Neural cell (in vitro differentiated cells): Measurements from ENCODE around the gene DHX40. TPM values are rescaled to one million over a fixed set of nuclear protein-coding genes. Genes with fewer than 3 reads are reported as not detected.

Source experiments
- H2AFZ ChIP-seq: fragments of 200-600, 300-800 bp; sonication (generic), shearing (Covaris generic); 2 replicates; pipeline ENCODE4 v1.6.0; 2014; ENCODE audit warnings: low read depth, mild to moderate bottlenecking, antibody characterized with exemption, low read length, moderate library complexity
- H3F3A ChIP-seq: fragments of 200-600 bp; shearing (Covaris generic); 2 replicates; pipeline ENCODE4 v1.6.1; 2016; ENCODE audit warnings: mild to moderate bottlenecking, moderate library complexity, mixed read lengths, antibody characterized with exemption, low read length; ENCODE audit not compliant: insufficient read depth, poor library complexity, severe bottlenecking
- H3K27ac ChIP-seq: fragments of 200-600, 300-800 bp; sonication (generic), shearing (Covaris generic); 2 replicates; pipeline ENCODE4 v1.5.1; 2014; ENCODE audit warnings: mild to moderate bottlenecking, low read length, moderate library complexity
- H3K27me3 ChIP-seq: fragments of 300-800, 200-600 bp; sonication (generic), shearing (Covaris generic); 2 replicates; pipeline ENCODE4 v1.6.0; 2014; ENCODE audit warnings: mild to moderate bottlenecking, low read depth, low read length, moderate library complexity; ENCODE audit not compliant: insufficient read depth
- H3K36me3 ChIP-seq: fragments of 300-800, 200-600 bp; sonication (generic), shearing (Covaris generic); 2 replicates; pipeline ENCODE4 v1.5.1; 2014; ENCODE audit warnings: mild to moderate bottlenecking, antibody characterized with exemption, low read length, moderate library complexity; ENCODE audit not compliant: insufficient read depth
- H3K4me2 ChIP-seq: fragments of 300-800, 200-600 bp; sonication (generic), shearing (Covaris generic); 2 replicates; pipeline ENCODE4 v1.6.0; 2014; ENCODE audit warnings: mild to moderate bottlenecking, low read length
- H3K4me3 ChIP-seq: fragments of 300-800, 200-600 bp; sonication (generic), shearing (Covaris generic); 2 replicates; pipeline ENCODE4 v1.5.1; 2014; ENCODE audit warnings: mild to moderate bottlenecking, low read length, moderate library complexity
- H3K79me2 ChIP-seq: fragments of 200-600 bp; shearing (Covaris generic); replicated peaks from 2 replicates; pipeline ENCODE4 v1.6.0; 2014; ENCODE audit warnings: mild to moderate bottlenecking, low read length, moderate library complexity; ENCODE audit not compliant: insufficient read depth
- H3K9ac ChIP-seq: fragments of 300-800, 200-600 bp; sonication (generic), shearing (Covaris generic); 2 replicates; pipeline ENCODE4 v1.6.1; 2016; ENCODE audit warnings: mild to moderate bottlenecking, low read length, mixed read lengths
- H3K9me2 ChIP-seq: fragments of 200-600 bp; shearing (Covaris generic); 2 replicates; pipeline ENCODE4 v1.6.1; 2016; ENCODE audit warnings: mild to moderate bottlenecking, low read length, mixed read lengths; ENCODE audit not compliant: insufficient read depth
- H3K9me3 ChIP-seq: fragments of 200-600, 300-800 bp; sonication (generic), shearing (Covaris generic); 2 replicates; pipeline ENCODE4 v1.6.1; 2016; ENCODE audit warnings: mild to moderate bottlenecking, mixed run types, low read length, moderate library complexity, mixed read lengths
- H4K20me1 ChIP-seq: fragments of 200-600 bp; shearing (Covaris generic); 2 replicates; pipeline ENCODE4 v1.6.1; 2016; ENCODE audit warnings: mild to moderate bottlenecking, mixed run types; ENCODE audit not compliant: insufficient read depth
- EP300 ChIP-seq: fragments of 450-650 bp; conservative IDR thresholded peaks from 2 replicates; pipeline ENCODE4 v1.6.1; 2014; ENCODE audit warnings: antibody characterized with exemption, mild to moderate bottlenecking, moderate library complexity; ENCODE audit not compliant: poor library complexity, severe bottlenecking
- EZH2 ChIP-seq: fragments of 200-600, 300-800 bp; shearing (Covaris generic), sonication (generic); IDR thresholded peaks from 2 replicates; pipeline ENCODE4 v1.6.1; 2014; ENCODE audit warnings: antibody characterized with exemption, low read length, borderline replicate concordance, mild to moderate bottlenecking; ENCODE audit not compliant: insufficient read depth, poor library complexity, severe bottlenecking
- MXI1 ChIP-seq: fragments of 450-650 bp; conservative IDR thresholded peaks from 2 replicates; pipeline ENCODE4 v1.6.1; 2014; ENCODE audit warnings: antibody characterized with exemption, mild to moderate bottlenecking; ENCODE audit not compliant: poor library complexity, severe bottlenecking
- POLR2AphosphoS5 ChIP-seq: IDR thresholded peaks from 2 replicates; pipeline ENCODE4 v1.6.1; 2012
- RAD21 ChIP-seq: fragments of 450-650 bp; conservative IDR thresholded peaks from 2 replicates; pipeline ENCODE4 v1.6.1; 2014; ENCODE audit warnings: antibody characterized with exemption, mild to moderate bottlenecking, moderate library complexity
- SMC3 ChIP-seq: fragments of 450-650 bp; conservative IDR thresholded peaks from 2 replicates; pipeline ENCODE4 v1.6.1; 2014; ENCODE audit warnings: antibody characterized with exemption, mild to moderate bottlenecking, moderate library complexity; ENCODE audit not compliant: poor library complexity
- TAF1 ChIP-seq: IDR thresholded peaks from 2 replicates; pipeline ENCODE4 v1.6.1; 2012; ENCODE audit warnings: low read depth
- polyA plus RNA-seq: library from polyadenylated mRNA; depleted of rRNA; stranded (reverse); fragments of >200 nt; gene quantifications from 2 replicates; pipeline ENCODE4 v1.2.3, GENCODE V29; 2014
- TF ChIP-seq, protein P1 (sequence below): IDR thresholded peaks from 2 replicates; pipeline ENCODE4 v1.6.1; 2012; ENCODE audit warnings: borderline replicate concordance
- TF ChIP-seq, protein P2 (sequence below): fragments of 450-650 bp; IDR thresholded peaks from 2 replicates; pipeline ENCODE4 v1.5.1; 2014; ENCODE audit warnings: antibody characterized with exemption, mild to moderate bottlenecking, moderate library complexity; ENCODE audit not compliant: poor library complexity, severe bottlenecking

Gene DHX40
- polyA plus RNA-seq, 1 donor from 2014 or later: 130 TPM

DNA sequence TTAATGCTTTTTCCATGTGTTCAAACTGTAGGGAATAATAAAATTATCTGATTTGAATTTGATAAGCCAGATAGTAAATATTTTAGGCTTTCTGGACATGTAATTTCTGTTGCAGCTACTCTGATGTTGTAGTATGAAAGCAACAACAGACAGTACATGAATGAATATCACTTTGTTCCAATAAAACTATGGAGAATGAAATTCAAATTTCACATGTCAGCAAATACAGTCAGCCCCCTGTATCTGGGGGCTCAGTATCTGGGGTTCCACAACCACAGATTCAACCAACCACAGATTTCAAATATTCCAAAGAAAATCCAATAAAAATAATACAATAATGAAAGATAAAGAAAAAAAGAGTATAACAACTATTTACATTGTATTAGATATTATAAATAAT is 46.1 kb downstream of the DHX40 start:
- TF ChIP-seq, protein P1, sequence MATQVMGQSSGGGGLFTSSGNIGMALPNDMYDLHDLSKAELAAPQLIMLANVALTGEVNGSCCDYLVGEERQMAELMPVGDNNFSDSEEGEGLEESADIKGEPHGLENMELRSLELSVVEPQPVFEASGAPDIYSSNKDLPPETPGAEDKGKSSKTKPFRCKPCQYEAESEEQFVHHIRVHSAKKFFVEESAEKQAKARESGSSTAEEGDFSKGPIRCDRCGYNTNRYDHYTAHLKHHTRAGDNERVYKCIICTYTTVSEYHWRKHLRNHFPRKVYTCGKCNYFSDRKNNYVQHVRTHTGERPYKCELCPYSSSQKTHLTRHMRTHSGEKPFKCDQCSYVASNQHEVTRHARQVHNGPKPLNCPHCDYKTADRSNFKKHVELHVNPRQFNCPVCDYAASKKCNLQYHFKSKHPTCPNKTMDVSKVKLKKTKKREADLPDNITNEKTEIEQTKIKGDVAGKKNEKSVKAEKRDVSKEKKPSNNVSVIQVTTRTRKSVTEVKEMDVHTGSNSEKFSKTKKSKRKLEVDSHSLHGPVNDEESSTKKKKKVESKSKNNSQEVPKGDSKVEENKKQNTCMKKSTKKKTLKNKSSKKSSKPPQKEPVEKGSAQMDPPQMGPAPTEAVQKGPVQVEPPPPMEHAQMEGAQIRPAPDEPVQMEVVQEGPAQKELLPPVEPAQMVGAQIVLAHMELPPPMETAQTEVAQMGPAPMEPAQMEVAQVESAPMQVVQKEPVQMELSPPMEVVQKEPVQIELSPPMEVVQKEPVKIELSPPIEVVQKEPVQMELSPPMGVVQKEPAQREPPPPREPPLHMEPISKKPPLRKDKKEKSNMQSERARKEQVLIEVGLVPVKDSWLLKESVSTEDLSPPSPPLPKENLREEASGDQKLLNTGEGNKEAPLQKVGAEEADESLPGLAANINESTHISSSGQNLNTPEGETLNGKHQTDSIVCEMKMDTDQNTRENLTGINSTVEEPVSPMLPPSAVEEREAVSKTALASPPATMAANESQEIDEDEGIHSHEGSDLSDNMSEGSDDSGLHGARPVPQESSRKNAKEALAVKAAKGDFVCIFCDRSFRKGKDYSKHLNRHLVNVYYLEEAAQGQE: no peak
- H3K27me3 ChIP-seq: no peaks in the 10 kb centered on the region
- no peaks in the 10 kb centered on the region for H3K9me2 ChIP-seq
- H3K36me3 ChIP-seq: peaks cover 9% of the 10 kb centered on the region
- H4K20me1 ChIP-seq: no peaks in the 10 kb centered on the region
- no peaks in the 10 kb centered on the region for H3K9me3 ChIP-seq
- no peak overlapping the region for H2AFZ ChIP-seq
- H3K27ac ChIP-seq: no peak overlapping the region
- no peak overlapping the region for H3K4me3 ChIP-seq
- H3K9ac ChIP-seq: no peak overlapping the region
- no peak overlapping the region for H3K4me2 ChIP-seq
- H3F3A ChIP-seq: no peaks in the 10 kb centered on the region
- H3K79me2 ChIP-seq: no peaks in the 10 kb centered on the region

GRCh38 chr17:59616253-59616920 is 51.0 kb downstream of the DHX40 start:
- Histone ChIP-seq H3K27ac (no peak overlapping the region), H3K9ac (no peak overlapping the region), H3K27me3 (no peaks in the 10 kb centered on the region), H4K20me1 (no peaks in the 10 kb centered on the region), H3F3A (peaks cover 8% of the 10 kb centered on the region), H3K36me3 (no peaks in the 10 kb centered on the region), H3K4me3 (no peak overlapping the region), H2AFZ (no peak overlapping the region), H3K4me2 (no peak overlapping the region), H3K9me2 (no peaks in the 10 kb centered on the region), H3K9me3 (no peaks in the 10 kb centered on the region), H3K79me2 (peaks cover 23% of the 10 kb centered on the region)
- no peak for TF ChIP-seq MXI1
- TF ChIP-seq, protein P2, sequence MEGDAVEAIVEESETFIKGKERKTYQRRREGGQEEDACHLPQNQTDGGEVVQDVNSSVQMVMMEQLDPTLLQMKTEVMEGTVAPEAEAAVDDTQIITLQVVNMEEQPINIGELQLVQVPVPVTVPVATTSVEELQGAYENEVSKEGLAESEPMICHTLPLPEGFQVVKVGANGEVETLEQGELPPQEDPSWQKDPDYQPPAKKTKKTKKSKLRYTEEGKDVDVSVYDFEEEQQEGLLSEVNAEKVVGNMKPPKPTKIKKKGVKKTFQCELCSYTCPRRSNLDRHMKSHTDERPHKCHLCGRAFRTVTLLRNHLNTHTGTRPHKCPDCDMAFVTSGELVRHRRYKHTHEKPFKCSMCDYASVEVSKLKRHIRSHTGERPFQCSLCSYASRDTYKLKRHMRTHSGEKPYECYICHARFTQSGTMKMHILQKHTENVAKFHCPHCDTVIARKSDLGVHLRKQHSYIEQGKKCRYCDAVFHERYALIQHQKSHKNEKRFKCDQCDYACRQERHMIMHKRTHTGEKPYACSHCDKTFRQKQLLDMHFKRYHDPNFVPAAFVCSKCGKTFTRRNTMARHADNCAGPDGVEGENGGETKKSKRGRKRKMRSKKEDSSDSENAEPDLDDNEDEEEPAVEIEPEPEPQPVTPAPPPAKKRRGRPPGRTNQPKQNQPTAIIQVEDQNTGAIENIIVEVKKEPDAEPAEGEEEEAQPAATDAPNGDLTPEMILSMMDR: no peak
- TF ChIP-seq EP300: no peak
- no peak for TF ChIP-seq SMC3
- TF ChIP-seq, protein P1: no peak
- no peak for TF ChIP-seq RAD21
- TF ChIP-seq POLR2AphosphoS5: no peak
- no peak for TF ChIP-seq TAF1
- no peak for TF ChIP-seq EZH2
